ENCODE data around the gene GTF2H1. TPM values are rescaled to one million over a fixed set of nuclear protein-coding genes. Genes with fewer than 3 reads are reported as not detected.
A peak's percentile ranks its signal among the peaks of the same experiment; 100 is the strongest.
"Not testable (repeated sequence)": the region's sequence is repeated elsewhere in the genome, so short reads cannot be mapped to it uniquely, and the experiment has no call there.

The GTF2H1 gene
- polyA plus RNA-seq, 1 of the 3 experiments (the other 2 are of a cell fraction), result 31.2 TPM

DNA sequence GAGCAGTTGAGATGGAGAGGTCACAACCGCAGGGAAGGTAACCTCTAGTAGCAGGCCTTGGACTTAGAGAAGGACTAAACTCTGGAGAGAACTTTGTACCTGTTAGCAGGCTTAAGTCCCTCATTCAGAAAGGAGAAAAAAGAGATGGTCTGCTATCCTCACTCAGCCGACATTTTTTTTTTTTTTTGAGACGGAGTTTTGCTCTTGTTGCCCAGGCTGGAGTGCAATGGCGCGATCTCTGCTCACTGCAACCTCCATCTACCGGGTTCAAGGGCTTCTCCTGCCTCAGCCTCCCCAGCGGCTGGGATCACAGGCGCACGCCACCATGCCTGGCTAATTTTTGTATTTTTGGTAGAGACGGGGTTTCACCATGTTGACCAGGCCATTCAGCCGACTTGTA, 1.5 kb downstream of the GTF2H1 start:
- DNase-seq; H2AFZ ChIP-seq (ENCODE audit: low read depth); H3K27ac ChIP-seq (ENCODE audit: low read depth in 2 of 2, low read length in 1 of 2); H3K9me2 ChIP-seq; H3K27me3 ChIP-seq (ENCODE audit: insufficient read depth); POLR2A ChIA-PET; CTCF ChIA-PET; H4K20me1 ChIP-seq (ENCODE audit: insufficient read depth); H3K9me3 ChIP-seq: not testable (repeated sequence)
- peaks cover 91% of the 10 kb centered on the region for H3K79me2 ChIP-seq (ENCODE audit: insufficient read depth)
- 80% methylated on average over 11 of the region's 11 CpGs for WGBS (ENCODE audit: low lambda C conversion rate)
- peaks cover 5 to 22% of the 10 kb centered on the region in 2 experiments for H3K4me1 ChIP-seq (ENCODE audit: control insufficient read depth in 1 of 2, insufficient read depth in 2 of 2, low read depth in 1 of 2, low read length in 1 of 2)
- peak overlapping the region; percentile 92 to 97; a peak in 3 of 4 replicates for H3K4me3 ChIP-seq (ENCODE audit: low read depth in 2 of 2, low read length in 1 of 2)
- peak overlapping the region; percentile 86 for H3K4me2 ChIP-seq
- peaks cover 23 to 32% of the 10 kb centered on the region in 2 experiments for H3K36me3 ChIP-seq (replicated peaks in 1 of 2; ENCODE audit: control insufficient read depth in 1 of 2, insufficient read depth in 2 of 2, low read length in 1 of 2)
- H3F3A ChIP-seq (replicated peaks; ENCODE audit: insufficient read depth), result peaks cover 14% of the 10 kb centered on the region
- peak overlapping the region; percentile 97; the same call in 1 of the 2 replicates for H3K9ac ChIP-seq

DNA sequence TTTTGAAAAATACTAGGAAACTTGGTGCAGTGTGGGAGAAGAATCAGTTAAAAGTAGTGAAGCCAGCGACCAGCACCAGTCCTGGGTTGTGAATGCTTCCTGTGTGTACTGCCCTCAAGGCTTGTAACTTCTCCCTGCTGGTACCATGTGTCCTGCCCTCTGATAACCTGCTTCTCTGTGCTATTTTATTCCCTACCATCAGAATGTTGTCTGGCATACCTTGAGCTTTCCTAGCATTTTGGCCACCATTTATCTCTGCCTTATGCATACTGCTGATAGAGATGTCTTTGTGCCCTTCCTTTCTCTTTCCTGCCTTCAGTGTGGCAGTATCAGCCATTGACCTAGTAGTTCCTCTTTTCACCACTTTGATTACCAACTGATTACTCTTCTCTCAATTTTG, 2.0 kb downstream of the GTF2H1 start:
- POLR2A ChIA-PET, result no interaction called here
- peaks cover 6% of the 10 kb centered on the region; the same call in 1 of the 2 replicates for H4K20me1 ChIP-seq (ENCODE audit: insufficient read depth)
- no peaks in the 10 kb centered on the region for H3K27me3 ChIP-seq (ENCODE audit: insufficient read depth)
- peaks cover 23 to 37% of the 10 kb centered on the region in 2 experiments for H3K36me3 ChIP-seq (replicated peaks in 1 of 2; ENCODE audit: control insufficient read depth in 1 of 2, insufficient read depth in 2 of 2, low read length in 1 of 2)
- H2AFZ ChIP-seq (ENCODE audit: low read depth), result no peak overlapping the region
- peaks cover 16% of the 10 kb centered on the region for H3F3A ChIP-seq (replicated peaks; ENCODE audit: insufficient read depth)
- WGBS (ENCODE audit: low lambda C conversion rate), result 60% methylated on average over 1 of the region's 1 CpG
- no peaks in the 10 kb centered on the region for H3K9me3 ChIP-seq
- no peak for DNase-seq
- peaks cover 5 to 23% of the 10 kb centered on the region in 2 experiments for H3K4me1 ChIP-seq (ENCODE audit: control insufficient read depth in 1 of 2, insufficient read depth in 2 of 2, low read depth in 1 of 2, low read length in 1 of 2)
- CTCF ChIA-PET, result interaction anchor here (0.6 kb wide), 1 partner anchor 27 kb away, joined by 3 read pairs; no protein-coding TSS in a partner anchor
- TF ChIP-seq ELF1 (IDR thresholded peaks at IDR 0.05), result no peak
- no peak for TF ChIP-seq GATA2 (CRISPR knock-in tag; IDR thresholded peaks at IDR 0.05)
- H3K27ac ChIP-seq (ENCODE audit: low read depth in 2 of 2, low read length in 1 of 2), result no peak overlapping the region
- peaks cover 91% of the 10 kb centered on the region for H3K79me2 ChIP-seq (ENCODE audit: insufficient read depth)
- peak overlapping the region; percentile 86 for H3K4me2 ChIP-seq
- peak overlapping the region; percentile 97; the same call in 1 of the 2 replicates for H3K9ac ChIP-seq
- no peaks in the 10 kb centered on the region for H3K9me2 ChIP-seq
- peak overlapping the region; percentile 92 to 97; a peak in 3 of 4 replicates for H3K4me3 ChIP-seq (ENCODE audit: low read depth in 2 of 2, low read length in 1 of 2)

DNA sequence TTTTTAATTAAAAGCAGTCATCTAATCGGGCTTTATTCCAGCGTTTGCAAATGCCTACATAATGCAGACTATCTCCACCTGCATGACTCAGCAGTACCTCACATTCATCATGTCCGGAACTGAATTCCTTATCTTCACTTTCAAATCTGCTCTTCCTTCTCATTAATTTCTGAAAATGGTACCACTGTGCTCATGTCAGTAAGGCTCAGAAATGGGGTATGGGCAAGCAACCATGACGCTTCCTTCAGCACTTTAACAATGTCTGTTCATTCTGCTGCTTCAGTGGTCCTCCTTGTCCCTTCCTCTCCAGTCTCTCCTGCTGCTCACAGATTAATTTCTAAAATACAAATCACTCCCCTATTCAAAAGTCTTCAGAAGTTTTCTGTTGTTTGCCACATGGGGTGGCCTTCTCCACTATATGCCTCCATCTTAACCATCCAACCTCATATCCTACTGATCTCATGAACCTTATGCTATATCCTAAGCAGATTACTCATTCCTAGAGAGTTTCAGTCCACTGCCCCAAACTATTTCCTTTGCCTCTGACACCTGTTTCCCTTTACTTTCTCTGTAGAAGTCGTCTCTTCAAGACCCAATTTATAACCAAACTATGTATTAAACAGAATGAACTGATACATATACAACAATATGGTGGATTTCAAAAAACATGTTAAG, 7.0 kb downstream of the GTF2H1 start:
- Histone ChIP-seq H3K27me3 (ENCODE audit: insufficient read depth) (no peaks in the 10 kb centered on the region), H3K9me3 (no peaks in the 10 kb centered on the region), H3K27ac (ENCODE audit: low read depth in 2 of 2, low read length in 1 of 2) (peak overlapping the region; percentile 13 to 65; a peak in 3 of 4 replicates), H3K9me2 (no peaks in the 10 kb centered on the region), H3K4me2 (no peak overlapping the region), H3K4me1 (ENCODE audit: control insufficient read depth in 1 of 2, insufficient read depth in 2 of 2, low read depth in 1 of 2, low read length in 1 of 2) (peaks cover 0 to 10% of the 10 kb centered on the region in 2 experiments), H2AFZ (ENCODE audit: low read depth) (no peak overlapping the region), H3K9ac (no peak overlapping the region), H3K79me2 (ENCODE audit: insufficient read depth) (peaks cover 96% of the 10 kb centered on the region), H4K20me1 (ENCODE audit: insufficient read depth) (peaks cover 6% of the 10 kb centered on the region; the same call in 1 of the 2 replicates), H3K36me3 (replicated peaks in 1 of 2; ENCODE audit: control insufficient read depth in 1 of 2, insufficient read depth in 2 of 2, low read length in 1 of 2) (peaks cover 56 to 69% of the 10 kb centered on the region in 2 experiments), H3F3A (replicated peaks; ENCODE audit: insufficient read depth) (peaks cover 10% of the 10 kb centered on the region), H3K4me3 (ENCODE audit: low read depth in 2 of 2, low read length in 1 of 2) (no peak overlapping the region)
- peak; percentile 21; the same call in 1 of the 2 replicates for TF ChIP-seq FOSL2 (IDR thresholded peaks at IDR 0.05; ENCODE audit: borderline replicate concordance, low read depth)
- TF ChIP-seq RXRA (IDR thresholded peaks at IDR 0.05; ENCODE audit: borderline replicate concordance, low read depth), result no peak
- peak; percentile 42; the same call in 1 of the 2 replicates for TF ChIP-seq JUND (IDR thresholded peaks at IDR 0.05)
- no peak for TF ChIP-seq SMC3 (IDR thresholded peaks at IDR 0.05; ENCODE audit: low read depth, low read length)
- TF ChIP-seq POLR2AphosphoS5 (IDR thresholded peaks at IDR 0.05; ENCODE audit: low read depth, low read length), result peak; percentile 53; the same call in 1 of the 2 replicates
- TF ChIP-seq, protein P1, sequence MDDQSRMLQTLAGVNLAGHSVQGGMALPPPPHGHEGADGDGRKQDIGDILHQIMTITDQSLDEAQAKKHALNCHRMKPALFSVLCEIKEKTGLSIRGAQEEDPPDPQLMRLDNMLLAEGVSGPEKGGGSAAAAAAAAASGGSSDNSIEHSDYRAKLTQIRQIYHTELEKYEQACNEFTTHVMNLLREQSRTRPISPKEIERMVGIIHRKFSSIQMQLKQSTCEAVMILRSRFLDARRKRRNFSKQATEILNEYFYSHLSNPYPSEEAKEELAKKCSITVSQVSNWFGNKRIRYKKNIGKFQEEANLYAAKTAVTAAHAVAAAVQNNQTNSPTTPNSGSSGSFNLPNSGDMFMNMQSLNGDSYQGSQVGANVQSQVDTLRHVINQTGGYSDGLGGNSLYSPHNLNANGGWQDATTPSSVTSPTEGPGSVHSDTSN (IDR thresholded peaks at IDR 0.05), result peak; percentile 63
- TF ChIP-seq NFIC (IDR thresholded peaks at IDR 0.05; ENCODE audit: borderline replicate concordance), result peak; percentile 29; the same call in 1 of the 2 replicates
- peak; percentile 76 for TF ChIP-seq TCF12 (IDR thresholded peaks at IDR 0.05)
- ChIA-PET POLR2A (no interaction called here), CTCF (no interaction called here)
- DNase-seq, result no peak
- 42% methylated on average over 5 of the region's 5 CpGs for WGBS (ENCODE audit: low lambda C conversion rate)

All from SK-N-SH (cell line).